DMS79 (cell line): Measurements from ENCODE around the gene NPAS3.

Experiments
- DNase-seq: peaks from one replicate; lab custom pipeline; 2025; lab: John Stamatoyannopoulos, UW

The NPAS3 gene

DNA sequence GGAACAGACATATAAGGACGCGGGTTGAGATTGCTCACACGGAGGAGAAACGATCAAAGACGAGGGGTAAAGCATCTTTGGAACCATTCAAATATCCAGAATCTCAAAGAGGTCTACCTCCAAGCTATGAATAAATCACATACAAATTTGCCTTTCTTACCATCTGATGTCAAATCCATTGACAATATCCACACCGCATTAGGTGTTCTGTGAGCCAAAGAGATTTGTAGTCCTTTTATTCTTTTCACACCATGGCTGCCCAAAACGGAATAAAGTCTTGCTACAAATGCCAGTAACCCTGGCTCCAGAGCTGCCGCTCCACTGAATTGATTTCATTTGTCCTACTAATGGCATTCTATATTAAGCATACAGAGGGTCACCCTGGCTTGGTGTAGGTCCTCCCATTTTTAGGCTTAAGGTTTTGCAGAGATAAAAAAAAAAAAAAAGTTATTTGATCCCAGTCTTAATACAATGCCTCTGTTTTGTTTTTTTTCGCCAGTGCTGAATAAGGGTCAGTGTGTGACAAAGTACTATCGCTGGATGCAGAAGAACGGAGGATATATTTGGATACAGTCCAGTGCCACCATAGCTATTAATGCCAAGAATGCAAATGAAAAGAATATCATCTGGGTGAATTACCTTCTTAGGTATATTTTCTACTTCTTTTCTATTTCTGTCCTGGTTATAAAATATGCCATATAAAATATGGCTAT is 854.9 kb downstream of the NPAS3 start:
- no peak for DNase-seq

- DNase-seq: no peak
Observed at GRCh38 chr14:33794791-33795305, 856.2 kb downstream of the NPAS3 start.

DNA sequence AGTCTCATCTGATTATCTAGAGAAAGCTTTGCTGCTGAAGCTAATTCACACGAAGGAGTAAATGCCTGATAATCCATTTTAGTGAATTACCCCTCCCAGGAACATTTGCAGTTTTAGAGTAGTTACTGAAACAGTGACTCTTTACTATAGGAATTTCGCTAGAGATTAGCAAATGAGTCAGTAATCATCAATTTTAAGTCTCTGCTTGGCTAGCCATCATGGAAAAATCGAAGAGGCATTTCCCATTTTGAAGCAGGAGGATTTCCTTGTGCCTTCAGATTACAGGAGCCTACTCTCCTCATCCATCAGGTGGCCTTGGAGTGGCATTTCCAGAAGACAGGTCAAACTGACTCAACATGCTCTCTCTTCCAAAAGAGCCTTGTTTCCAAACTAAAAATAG is 857.7 kb downstream of the NPAS3 start:
- DNase-seq: no peak

DNA sequence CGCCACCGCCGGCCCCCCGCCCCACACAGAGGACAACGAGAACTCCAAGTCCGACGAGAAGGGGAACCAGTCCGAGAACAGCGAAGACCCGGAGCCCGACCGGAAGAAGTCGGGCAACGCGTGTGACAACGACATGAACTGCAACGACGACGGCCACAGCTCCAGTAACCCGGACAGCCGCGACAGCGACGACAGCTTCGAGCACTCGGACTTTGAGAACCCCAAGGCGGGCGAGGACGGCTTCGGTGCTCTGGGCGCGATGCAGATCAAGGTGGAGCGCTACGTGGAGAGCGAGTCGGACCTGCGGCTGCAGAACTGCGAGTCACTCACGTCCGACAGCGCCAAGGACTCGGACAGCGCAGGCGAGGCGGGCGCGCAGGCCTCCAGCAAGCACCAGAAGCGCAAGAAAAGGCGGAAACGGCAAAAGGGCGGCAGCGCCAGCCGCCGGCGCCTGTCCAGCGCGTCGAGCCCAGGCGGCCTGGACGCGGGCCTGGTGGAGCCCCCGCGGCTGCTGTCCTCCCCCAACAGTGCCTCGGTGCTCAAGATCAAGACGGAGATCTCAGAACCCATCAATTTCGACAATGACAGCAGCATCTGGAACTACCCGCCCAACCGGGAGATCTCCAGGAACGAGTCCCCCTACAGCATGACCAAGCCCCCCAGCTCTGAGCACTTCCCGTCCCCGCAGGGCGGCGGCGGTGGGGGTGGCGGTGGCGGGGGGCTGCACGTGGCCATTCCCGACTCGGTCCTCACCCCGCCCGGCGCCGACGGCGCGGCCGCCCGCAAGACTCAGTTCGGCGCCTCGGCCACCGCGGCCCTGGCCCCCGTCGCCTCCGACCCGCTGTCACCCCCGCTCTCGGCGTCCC is 861.3 kb downstream of the NPAS3 start:
- DNase-seq: no peak

DNA sequence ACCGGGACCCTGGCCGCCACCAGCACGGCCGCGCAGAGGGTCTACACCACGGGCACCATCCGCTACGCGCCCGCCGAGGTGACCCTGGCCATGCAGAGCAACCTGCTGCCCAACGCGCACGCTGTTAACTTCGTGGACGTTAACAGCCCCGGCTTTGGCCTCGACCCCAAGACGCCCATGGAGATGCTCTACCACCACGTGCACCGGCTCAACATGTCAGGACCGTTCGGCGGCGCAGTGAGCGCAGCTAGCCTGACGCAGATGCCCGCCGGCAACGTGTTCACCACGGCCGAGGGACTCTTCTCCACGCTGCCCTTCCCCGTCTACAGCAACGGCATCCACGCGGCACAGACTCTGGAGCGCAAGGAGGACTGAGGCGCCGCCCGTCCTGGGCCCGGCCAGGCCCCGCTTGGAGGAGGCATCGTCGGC is 862.1 kb downstream of the NPAS3 start:
- no peak for DNase-seq

GRCh38 chr14:33802737-33803136 is 864.1 kb downstream of the NPAS3 start:
- DNase-seq: no peak

GRCh38 chr14:33805593-33805992 is 866.9 kb downstream of the NPAS3 start:
- DNase-seq: no peak

DNA sequence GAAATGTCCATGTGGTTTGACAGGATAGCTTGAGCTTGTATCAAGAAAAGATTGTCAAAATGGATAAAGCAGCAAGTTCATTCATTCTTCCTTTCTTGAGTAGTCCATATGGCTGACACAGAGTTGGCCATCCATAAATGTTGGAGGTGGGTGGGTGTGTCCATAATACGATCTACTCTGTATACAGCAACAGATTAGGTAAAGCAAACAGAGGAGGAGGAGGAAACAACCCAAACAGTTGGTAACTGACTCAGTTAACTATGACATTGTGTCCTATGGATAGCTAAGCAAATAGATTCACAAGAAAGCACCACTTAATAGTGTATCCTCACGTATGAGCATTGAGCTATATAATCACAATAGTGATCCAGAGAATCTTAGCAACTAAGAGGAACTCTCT is 868.2 kb downstream of the NPAS3 start:
- DNase-seq: no peak

GRCh38 chr14:33808187-33808586 is 869.5 kb downstream of the NPAS3 start:
- DNase-seq: no peak

- no peak for DNase-seq
Observed at GRCh38 chr14:33809396-33809981, 870.8 kb downstream of the NPAS3 start.

GRCh38 chr14:33810308-33810707 is 871.6 kb downstream of the NPAS3 start:
- DNase-seq: no peak

- DNase-seq: no peak
Observed at GRCh38 chr14:33811721-33812120, 873.0 kb downstream of the NPAS3 start.

DNA sequence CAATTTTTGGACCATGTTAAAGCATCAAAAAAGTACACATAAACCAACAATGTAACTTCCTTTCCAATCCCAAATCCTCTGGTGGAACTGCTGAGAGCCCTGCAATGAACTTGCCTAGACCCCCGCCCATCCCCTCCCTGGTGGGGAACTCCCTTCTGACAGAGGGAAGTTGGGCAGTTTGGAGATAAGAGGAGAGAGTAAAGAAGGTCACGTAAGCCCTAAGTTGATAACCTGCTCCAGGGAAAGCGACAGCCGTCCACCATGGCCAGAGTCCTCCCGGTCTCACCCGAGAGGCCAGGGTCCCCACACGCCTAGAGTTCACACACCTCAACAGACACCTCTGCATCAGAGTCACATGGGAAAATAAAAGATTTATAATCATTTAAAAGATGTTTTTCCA is 873.5 kb downstream of the NPAS3 start:
- DNase-seq: no peak

- no peak for DNase-seq
Observed at GRCh38 chr14:33812601-33813000, 873.9 kb downstream of the NPAS3 start.

DNA sequence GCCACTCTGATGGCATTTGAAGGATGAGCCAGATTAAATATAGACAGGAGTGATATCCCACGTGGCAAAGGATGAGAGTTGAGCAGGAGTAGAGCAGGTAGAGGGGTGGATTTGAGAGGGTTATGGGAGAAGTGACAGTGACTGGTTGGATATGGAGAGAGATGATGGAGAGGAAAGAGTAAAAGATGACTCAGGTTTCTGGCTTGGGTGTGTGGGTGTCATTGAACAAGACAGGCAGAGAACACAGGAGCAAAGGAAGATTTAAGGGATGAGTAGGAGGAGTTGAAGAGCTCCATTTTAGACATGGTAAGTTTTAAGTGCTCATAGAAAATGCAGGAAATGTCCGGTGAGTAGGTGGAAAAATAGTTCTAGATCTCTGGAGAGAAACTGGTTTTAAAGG is 875.3 kb downstream of the NPAS3 start:
- DNase-seq: no peak

DNA sequence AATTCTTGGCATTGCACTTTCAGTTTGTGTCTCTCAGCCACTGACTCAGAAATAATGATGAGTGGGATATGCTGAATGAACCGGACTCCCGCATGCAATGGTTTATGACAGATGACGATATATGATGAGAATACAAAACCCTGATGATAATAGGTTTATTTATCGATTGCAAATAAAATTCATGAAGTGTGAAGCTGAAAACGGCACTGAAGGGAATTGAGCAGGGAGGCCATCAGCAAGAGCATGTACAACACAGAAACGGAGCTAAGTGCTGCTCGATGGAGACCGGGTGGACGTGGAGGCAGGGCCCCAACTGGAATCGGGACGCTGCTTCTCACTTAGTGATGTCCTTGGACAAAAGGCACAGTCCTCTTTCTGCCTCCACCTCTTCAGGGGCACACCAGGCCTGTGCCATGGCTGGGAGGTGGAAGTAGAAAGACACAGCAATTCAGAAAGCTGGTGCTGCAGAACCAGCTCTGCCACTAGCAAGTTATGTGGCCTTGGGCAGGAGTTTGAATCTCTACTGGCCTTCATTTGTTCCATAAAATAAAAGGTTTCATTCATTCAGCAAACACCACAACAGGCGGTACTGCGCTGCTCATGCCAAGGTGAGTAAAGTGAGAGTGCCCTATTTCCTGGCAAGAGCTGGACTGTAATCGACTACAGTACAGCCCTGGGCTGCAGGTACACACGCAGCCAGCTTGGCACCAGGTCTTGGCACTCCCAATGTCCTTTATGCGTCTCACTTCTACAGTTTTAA is 895.2 kb downstream of the NPAS3 start:
- DNase-seq: no peak

DNA sequence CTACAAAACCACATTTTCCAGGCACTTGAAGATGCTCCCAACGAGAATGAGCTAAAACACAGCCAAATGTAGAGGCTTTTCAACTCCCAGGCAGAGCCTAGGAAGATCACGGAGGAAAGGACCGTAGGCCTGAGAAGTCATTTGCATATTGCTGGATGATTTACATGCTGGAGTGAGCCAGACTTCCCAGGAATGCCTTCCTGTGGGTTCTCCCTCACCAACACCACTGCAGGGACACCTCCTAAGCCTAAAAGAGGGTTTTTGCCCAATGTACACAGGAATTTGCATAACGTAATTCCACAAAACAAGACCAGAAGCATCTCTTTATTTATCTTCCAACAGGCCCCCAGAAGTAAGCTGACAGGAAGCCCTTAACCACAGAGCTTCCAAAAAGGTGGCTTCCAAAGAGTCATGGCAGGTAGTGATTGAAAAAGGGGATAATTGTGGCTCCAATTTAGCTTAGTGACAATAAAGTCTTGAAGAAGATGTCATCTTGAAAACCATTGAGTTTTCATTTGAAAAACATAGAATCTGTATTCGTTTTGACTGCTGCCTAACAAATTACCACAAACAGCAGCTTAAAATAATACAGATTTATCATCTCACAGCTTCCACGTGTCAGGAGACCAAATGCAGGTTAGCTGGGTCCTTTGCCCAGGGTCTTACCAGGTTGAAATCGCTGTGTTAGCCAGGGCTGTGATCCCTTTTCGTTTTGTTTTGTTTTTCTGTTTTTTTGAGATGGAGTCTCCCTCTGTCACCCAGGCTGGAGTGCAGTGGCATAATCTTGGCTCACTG is 896.0 kb downstream of the NPAS3 start:
- no peak for DNase-seq

- DNase-seq: no peak
Observed at GRCh38 chr14:33835261-33835655, 896.6 kb downstream of the NPAS3 start.

GRCh38 chr14:33835677-33836076 is 897.0 kb downstream of the NPAS3 start:
- DNase-seq: no peak

DNA sequence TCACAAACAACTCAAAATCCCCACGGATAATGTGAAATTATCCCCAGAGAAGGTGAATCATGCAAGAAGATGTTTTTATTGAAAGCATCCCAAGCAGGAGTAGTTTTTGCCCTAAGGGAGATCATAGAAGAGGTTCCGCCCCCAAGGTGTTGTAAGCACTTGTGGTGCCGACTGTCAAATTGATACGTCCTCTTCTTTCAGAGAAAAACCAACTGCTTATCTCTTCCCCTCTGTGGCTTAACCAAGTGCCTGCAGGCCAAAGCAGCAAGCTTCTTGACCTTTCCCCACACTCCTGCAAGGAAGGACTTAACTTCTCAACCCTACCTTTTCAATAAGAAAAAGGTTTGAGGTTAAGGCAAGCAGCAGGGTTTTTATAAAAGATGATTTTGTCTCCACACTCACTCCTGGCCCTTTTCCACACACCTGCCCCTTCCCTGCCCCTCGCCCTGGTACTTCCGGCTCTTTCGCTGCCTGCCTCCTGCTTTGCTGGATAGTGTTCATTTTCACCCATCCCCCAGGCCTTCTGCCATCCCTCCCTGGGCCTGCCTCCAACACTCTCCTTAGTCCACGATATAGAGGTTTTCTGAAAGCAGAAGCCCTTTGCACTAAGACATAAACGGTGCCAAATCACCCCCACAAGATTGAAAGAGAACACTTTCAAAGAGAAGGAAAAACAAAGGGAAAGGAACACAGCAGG is 897.7 kb downstream of the NPAS3 start:
- DNase-seq: no peak
